ENCODE measurements around the gene ZBTB7C.

ZBTB7C gene

DNA sequence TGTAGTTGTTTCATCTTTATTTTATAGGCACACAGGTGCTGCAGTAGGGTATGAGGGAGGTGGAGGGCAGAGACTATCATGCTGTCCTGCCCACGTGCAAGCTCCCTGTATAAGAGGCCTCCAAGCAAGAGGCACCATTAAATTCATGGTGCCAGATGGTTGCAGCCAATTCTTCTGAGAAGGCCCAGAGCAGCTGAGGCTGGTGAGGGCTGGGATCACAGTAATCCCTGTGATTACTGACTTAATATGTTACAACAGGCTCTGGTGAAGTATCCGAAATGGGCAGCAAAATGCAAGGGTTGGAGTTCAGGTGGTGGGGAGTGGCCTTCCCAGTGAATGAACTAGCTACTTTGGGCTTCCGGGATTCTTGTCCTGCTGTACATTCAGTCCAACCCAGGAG is 286.8 kb downstream of the ZBTB7C start:
- no peak overlapping the region for H3K4me3 ChIP-seq (ENCODE audit: insufficient read depth, low read length, poor library complexity, severe bottlenecking)
- H3K4me2 ChIP-seq (ENCODE audit: low read depth, low read length, poor library complexity, severe bottlenecking), result no peak overlapping the region
- no peaks in the 10 kb centered on the region for H3K36me3 ChIP-seq (ENCODE audit: low read length)
- H3K9me2 ChIP-seq (replicated peaks; ENCODE audit: insufficient read depth, low read length), result no peaks in the 10 kb centered on the region
- TF ChIP-seq, protein P1, sequence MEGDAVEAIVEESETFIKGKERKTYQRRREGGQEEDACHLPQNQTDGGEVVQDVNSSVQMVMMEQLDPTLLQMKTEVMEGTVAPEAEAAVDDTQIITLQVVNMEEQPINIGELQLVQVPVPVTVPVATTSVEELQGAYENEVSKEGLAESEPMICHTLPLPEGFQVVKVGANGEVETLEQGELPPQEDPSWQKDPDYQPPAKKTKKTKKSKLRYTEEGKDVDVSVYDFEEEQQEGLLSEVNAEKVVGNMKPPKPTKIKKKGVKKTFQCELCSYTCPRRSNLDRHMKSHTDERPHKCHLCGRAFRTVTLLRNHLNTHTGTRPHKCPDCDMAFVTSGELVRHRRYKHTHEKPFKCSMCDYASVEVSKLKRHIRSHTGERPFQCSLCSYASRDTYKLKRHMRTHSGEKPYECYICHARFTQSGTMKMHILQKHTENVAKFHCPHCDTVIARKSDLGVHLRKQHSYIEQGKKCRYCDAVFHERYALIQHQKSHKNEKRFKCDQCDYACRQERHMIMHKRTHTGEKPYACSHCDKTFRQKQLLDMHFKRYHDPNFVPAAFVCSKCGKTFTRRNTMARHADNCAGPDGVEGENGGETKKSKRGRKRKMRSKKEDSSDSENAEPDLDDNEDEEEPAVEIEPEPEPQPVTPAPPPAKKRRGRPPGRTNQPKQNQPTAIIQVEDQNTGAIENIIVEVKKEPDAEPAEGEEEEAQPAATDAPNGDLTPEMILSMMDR (IDR thresholded peaks at IDR 0.05; ENCODE audit: insufficient read depth, low read length, poor library complexity, severe bottlenecking), result no peak
- no peak for TF ChIP-seq EZH2phosphoT487 (conservative IDR thresholded peaks at IDR 0.05; ENCODE audit: low read length)
- no peaks in the 10 kb centered on the region for H4K20me1 ChIP-seq (ENCODE audit: low read depth, low read length)
- no peaks in the 10 kb centered on the region for H3K27me3 ChIP-seq (ENCODE audit: low read length)
- no peaks in the 10 kb centered on the region for H3K9me3 ChIP-seq (ENCODE audit: insufficient read depth, low read length)
- no peak overlapping the region for H3K9ac ChIP-seq (ENCODE audit: low read length)
- H3K79me2 ChIP-seq (ENCODE audit: insufficient read depth, low read length), result no peaks in the 10 kb centered on the region
- H2AFZ ChIP-seq (ENCODE audit: low read depth, low read length, severe bottlenecking), result no peak overlapping the region
- H3F3A ChIP-seq (ENCODE audit: insufficient read depth), result no peaks in the 10 kb centered on the region
- no peak overlapping the region for H3K27ac ChIP-seq (ENCODE audit: low read depth, low read length)

DNA sequence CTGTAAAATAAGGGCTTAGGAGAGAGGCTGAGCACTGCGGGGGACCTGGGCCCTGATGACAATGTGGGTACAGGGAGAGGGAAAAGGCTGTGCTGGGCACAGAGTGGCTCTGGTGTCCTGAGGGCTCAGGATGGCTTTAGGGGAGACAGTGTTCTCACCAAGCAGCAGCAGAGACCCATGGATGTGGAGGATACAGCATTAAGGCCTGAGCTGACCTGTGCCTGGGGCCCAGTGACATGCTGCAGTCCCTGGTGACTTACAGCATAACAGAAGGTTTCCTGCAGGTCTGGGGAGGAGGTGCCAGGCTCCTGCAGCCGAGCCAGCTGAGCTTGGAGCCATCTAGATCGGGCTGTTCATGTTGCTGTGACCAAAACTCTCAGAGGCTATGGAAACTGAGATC is 287.4 kb downstream of the ZBTB7C start:
- Histone ChIP-seq H3K9me2 (replicated peaks; ENCODE audit: insufficient read depth, low read length) (no peaks in the 10 kb centered on the region), H3K4me2 (ENCODE audit: low read depth, low read length, poor library complexity, severe bottlenecking) (no peak overlapping the region), H3K36me3 (ENCODE audit: low read length) (no peaks in the 10 kb centered on the region), H3K9me3 (ENCODE audit: insufficient read depth, low read length) (no peaks in the 10 kb centered on the region), H3K9ac (ENCODE audit: low read length) (no peak overlapping the region), H3K27ac (ENCODE audit: low read depth, low read length) (no peak overlapping the region), H4K20me1 (ENCODE audit: low read depth, low read length) (no peaks in the 10 kb centered on the region), H3F3A (ENCODE audit: insufficient read depth) (no peaks in the 10 kb centered on the region), H3K4me3 (ENCODE audit: insufficient read depth, low read length, poor library complexity, severe bottlenecking) (no peak overlapping the region), H2AFZ (ENCODE audit: low read depth, low read length, severe bottlenecking) (no peak overlapping the region), H3K27me3 (ENCODE audit: low read length) (no peaks in the 10 kb centered on the region), H3K79me2 (ENCODE audit: insufficient read depth, low read length) (no peaks in the 10 kb centered on the region)
- no peak for TF ChIP-seq EZH2phosphoT487 (conservative IDR thresholded peaks at IDR 0.05; ENCODE audit: low read length)
- TF ChIP-seq, protein P1 (IDR thresholded peaks at IDR 0.05; ENCODE audit: insufficient read depth, low read length, poor library complexity, severe bottlenecking), result no peak

DNA sequence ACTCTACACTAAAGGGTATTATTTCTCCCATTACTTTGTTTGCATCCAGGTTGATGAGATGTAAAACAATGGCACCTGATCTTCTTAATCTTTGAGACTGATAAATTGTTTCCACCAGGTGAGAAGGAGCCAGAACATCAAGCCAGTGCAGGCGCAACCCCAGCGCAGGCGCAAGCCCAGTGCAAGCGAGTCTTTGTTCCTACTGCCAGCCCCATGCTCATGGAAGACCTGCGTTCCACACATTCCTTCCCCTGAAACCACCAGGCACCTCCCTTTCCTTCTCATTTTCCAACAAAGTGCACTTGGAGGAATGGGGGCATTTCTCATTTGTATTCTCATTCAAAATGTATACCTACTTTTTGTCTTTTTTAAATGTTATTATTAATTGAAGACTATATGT is 290.0 kb downstream of the ZBTB7C start:
- Histone ChIP-seq H3K4me3 (ENCODE audit: insufficient read depth, low read length, poor library complexity, severe bottlenecking) (no peak overlapping the region), H3K4me2 (ENCODE audit: low read depth, low read length, poor library complexity, severe bottlenecking) (no peak overlapping the region), H3K9me2 (replicated peaks; ENCODE audit: insufficient read depth, low read length) (no peaks in the 10 kb centered on the region), H3K9ac (ENCODE audit: low read length) (no peak overlapping the region), H4K20me1 (ENCODE audit: low read depth, low read length) (no peaks in the 10 kb centered on the region), H3F3A (ENCODE audit: insufficient read depth) (no peaks in the 10 kb centered on the region), H3K9me3 (ENCODE audit: insufficient read depth, low read length) (no peaks in the 10 kb centered on the region), H3K79me2 (ENCODE audit: insufficient read depth, low read length) (no peaks in the 10 kb centered on the region), H3K27ac (ENCODE audit: low read depth, low read length) (no peak overlapping the region), H2AFZ (ENCODE audit: low read depth, low read length, severe bottlenecking) (no peak overlapping the region), H3K27me3 (ENCODE audit: low read length) (no peaks in the 10 kb centered on the region), H3K36me3 (ENCODE audit: low read length) (no peaks in the 10 kb centered on the region)
- no peak for TF ChIP-seq EZH2phosphoT487 (conservative IDR thresholded peaks at IDR 0.05; ENCODE audit: low read length)

DNA sequence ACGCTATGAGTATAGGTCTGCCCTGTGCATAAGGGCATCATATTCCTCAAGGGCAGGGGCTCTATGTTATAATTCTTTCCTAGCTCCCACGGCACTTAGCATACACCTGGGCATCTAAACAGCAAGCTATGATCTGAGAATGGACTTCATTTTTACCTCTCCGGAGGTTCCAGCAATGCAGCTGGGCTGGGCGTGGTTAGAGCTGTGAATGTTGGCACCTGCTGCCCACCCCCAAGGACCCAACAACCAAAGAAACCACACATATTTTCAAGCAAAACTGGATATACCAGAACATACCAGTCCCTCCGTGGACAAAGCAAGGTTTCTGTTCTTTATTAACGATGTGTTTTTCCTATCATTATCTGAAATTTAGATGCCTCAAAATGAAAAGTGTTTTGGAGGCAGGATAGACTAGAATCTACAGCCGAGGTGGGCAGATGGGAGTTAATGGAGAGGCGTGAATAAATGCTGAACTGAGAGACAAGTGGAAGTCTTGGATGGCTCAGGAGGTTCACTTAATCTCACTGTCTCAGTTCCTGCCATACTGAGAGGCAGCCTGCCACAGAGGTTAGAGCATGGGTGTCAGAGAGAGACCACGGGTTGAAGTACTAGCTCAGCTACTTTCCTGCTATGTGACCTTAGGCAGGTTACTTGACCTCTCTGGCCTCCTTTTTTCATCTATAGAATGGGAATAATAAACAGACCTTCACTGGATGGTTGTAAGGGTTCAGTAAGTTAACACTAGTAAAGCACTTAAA is 292.1 kb downstream of the ZBTB7C start:
- Histone ChIP-seq H3K4me3 (ENCODE audit: insufficient read depth, low read length, poor library complexity, severe bottlenecking) (no peak overlapping the region), H3K79me2 (ENCODE audit: insufficient read depth, low read length) (no peaks in the 10 kb centered on the region), H2AFZ (ENCODE audit: low read depth, low read length, severe bottlenecking) (no peak overlapping the region), H3K9me3 (ENCODE audit: insufficient read depth, low read length) (no peaks in the 10 kb centered on the region), H3K9ac (ENCODE audit: low read length) (no peak overlapping the region), H4K20me1 (ENCODE audit: low read depth, low read length) (no peaks in the 10 kb centered on the region), H3K4me2 (ENCODE audit: low read depth, low read length, poor library complexity, severe bottlenecking) (no peak overlapping the region), H3K36me3 (ENCODE audit: low read length) (no peaks in the 10 kb centered on the region), H3F3A (ENCODE audit: insufficient read depth) (no peaks in the 10 kb centered on the region), H3K27me3 (ENCODE audit: low read length) (no peaks in the 10 kb centered on the region), H3K27ac (ENCODE audit: low read depth, low read length) (no peak overlapping the region), H3K9me2 (replicated peaks; ENCODE audit: insufficient read depth, low read length) (no peaks in the 10 kb centered on the region)
- TF ChIP-seq EZH2phosphoT487 (conservative IDR thresholded peaks at IDR 0.05; ENCODE audit: low read length), result no peak
- TF ChIP-seq, protein P1 (IDR thresholded peaks at IDR 0.05; ENCODE audit: insufficient read depth, low read length, poor library complexity, severe bottlenecking), result no peak

Data from SU-DHL-6 (cell line).